GM13976 (cell line): Measurements from ENCODE around the gene HELT.

Source experiments
- DNase-seq: peaks from one replicate; pipeline ENCODE4 v3.0.0; 2012; ENCODE audit warnings: low spot score
- in situ Hi-C: fragments of 300-500 bp; cut with MboI; formaldehyde crosslinking; loops from one replicate; pipeline ENCODE4 v1.12.0; 2022; ENCODE audit warnings: low sequenced_read_pairs, mixed read lengths, inconsistent platforms; ENCODE audit not compliant: unreplicated experiment
- TF ChIP-seq, protein P1 (sequence below): IDR thresholded peaks from 2 replicates; pipeline ENCODE4 v1.5.1; 2012; ENCODE audit warnings: borderline replicate concordance, mild to moderate bottlenecking; ENCODE audit not compliant: insufficient read depth; ENCODE audit errors: extremely low read depth, missing control alignments, control extremely low read depth

HELT gene

GRCh38 chr4:185016101-185016940, 2.0 kb upstream of the HELT start:
- in situ Hi-C loops: no loop called here
- TF ChIP-seq, protein P1, sequence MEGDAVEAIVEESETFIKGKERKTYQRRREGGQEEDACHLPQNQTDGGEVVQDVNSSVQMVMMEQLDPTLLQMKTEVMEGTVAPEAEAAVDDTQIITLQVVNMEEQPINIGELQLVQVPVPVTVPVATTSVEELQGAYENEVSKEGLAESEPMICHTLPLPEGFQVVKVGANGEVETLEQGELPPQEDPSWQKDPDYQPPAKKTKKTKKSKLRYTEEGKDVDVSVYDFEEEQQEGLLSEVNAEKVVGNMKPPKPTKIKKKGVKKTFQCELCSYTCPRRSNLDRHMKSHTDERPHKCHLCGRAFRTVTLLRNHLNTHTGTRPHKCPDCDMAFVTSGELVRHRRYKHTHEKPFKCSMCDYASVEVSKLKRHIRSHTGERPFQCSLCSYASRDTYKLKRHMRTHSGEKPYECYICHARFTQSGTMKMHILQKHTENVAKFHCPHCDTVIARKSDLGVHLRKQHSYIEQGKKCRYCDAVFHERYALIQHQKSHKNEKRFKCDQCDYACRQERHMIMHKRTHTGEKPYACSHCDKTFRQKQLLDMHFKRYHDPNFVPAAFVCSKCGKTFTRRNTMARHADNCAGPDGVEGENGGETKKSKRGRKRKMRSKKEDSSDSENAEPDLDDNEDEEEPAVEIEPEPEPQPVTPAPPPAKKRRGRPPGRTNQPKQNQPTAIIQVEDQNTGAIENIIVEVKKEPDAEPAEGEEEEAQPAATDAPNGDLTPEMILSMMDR: no peak

DNA sequence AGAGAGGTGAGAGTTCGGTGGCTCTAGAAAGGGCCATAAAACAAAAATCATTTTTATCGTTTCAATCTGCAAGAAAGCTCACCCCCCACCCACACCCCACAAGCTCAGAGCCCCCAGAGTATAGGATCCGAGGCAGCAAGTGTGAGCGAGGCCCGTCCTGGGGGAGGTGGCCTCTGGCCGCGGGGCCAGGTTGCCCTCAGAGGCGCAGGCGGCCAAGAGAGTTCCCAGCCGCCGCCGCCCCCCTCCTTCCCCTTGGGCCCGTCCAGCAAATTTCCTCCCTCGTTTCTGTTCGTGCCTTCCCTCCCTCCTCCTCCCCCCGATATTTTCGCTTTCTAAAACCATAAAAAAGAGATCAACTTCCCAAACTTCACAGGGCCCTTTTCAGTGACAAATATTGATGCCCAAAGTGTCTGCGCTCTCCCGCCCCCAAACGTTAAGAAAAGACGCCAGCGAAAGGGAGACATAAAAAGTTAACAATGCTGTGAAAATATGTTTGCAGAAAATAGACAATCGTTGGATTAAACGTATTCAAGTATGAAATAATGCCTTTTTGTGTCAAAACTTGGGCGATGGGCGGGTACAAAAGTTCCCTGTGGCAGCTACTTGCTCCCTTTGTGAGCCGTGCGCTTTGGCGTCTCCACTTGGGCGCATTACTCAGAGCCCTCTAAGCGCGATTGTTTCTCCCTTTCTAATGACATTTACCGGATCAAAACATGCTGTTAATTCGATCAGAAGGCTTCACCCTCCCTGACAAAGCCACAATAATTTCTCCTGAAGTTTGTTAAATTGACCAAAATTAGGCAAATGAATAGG, 1.1 kb upstream of the HELT start:
- peak; percentile 28 for DNase-seq
- TF ChIP-seq, protein P1: no peak
- in situ Hi-C loops: no loop called here

More at GRCh38 chr4:185016101-185016940, 2.0 kb upstream of the HELT start:
- DNase-seq: no peak

DNA sequence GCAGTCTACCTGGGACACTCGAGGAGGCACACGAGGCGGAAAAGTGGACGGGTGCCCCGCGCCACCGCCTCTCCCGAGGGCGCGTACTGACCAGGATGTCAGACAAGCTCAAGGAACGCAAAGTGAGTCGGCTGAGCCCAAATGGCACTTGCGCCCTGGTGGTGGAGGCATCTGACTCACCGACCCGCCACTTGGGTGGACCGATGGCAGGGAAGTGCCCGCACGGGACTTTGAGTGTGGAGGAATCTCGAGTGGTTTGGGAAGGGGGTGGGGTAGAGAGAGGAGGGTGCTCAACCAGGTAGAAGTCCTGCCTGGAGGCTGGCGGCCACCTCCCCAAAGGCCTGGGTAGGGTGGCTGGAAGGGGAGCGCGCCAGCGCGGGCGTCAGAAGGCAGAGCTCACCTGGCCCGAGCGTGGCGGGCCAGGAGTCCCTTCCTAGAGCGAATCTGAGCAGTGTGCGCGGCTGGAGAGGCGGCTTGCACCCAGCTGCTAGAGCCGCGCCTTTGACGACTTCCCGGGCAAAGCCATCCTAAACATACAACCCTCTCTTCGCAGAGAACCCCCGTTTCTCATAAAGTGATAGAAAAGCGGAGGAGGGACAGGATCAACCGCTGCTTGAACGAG, 655 bp downstream of the HELT start:
- TF ChIP-seq, protein P1: no peak
- no peak for DNase-seq
- in situ Hi-C loops: no loop called here

- DNase-seq: no peak
- TF ChIP-seq, protein P1: no peak
- in situ Hi-C loops: no loop called here
These were observed 1.4 kb downstream of the HELT start for GRCh38 chr4:185019456-185020292.

DNA sequence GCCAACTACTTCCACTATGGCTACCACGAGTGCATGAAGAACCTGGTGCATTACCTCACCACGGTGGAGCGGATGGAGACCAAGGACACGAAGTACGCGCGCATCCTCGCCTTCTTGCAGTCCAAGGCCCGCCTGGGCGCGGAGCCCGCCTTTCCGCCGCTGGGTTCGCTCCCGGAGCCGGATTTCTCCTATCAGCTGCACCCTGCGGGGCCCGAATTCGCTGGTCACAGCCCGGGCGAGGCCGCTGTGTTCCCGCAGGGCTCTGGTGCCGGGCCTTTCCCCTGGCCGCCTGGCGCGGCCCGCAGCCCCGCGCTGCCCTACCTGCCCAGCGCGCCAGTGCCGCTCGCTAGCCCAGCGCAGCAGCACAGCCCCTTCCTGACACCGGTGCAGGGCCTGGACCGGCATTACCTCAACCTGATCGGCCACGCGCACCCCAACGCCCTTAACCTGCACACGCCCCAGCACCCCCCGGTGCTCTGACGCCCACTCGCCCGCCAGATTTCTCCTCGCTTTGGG, 2.1 kb downstream of the HELT start:
- DNase-seq: no peak
- TF ChIP-seq, protein P1: no peak
- in situ Hi-C loops: no loop called here
